Measurements from ENCODE around the gene CTIF. TPM values are rescaled to one million over a fixed set of nuclear protein-coding genes. Genes with fewer than 3 reads are reported as not detected.

Gene CTIF
- total RNA-seq, 6 donors from 2014 or later = 32.1 to 62.4 (median 47.8) TPM

DNA sequence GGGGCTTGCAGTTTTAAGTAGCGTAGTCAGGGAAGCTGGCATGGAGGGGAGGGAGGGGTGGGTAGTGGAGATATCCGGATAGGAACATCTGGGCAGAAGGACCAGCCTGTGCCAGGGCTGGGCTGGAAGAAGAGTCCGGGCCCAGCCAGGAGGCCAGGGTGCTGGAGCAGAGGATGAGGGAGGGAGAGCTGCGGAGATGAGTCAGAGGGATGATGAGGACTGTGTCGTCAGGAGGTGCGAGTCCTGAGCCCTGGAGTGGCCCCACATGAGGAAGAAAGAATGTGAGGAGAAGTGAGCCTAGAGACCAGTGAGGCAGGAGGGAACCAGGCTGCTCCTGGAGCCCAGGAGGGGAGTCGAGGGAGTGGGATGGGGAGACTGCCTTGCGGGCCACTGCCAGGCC is 82.4 kb downstream of the CTIF start:
- WGBS, 2 donors = 89 to 90% methylated on average over 8 of the region's 8 CpGs
- TF ChIP-seq POLR2A (IDR thresholded peaks at IDR 0.05) = no peak
- TF ChIP-seq, protein P1, sequence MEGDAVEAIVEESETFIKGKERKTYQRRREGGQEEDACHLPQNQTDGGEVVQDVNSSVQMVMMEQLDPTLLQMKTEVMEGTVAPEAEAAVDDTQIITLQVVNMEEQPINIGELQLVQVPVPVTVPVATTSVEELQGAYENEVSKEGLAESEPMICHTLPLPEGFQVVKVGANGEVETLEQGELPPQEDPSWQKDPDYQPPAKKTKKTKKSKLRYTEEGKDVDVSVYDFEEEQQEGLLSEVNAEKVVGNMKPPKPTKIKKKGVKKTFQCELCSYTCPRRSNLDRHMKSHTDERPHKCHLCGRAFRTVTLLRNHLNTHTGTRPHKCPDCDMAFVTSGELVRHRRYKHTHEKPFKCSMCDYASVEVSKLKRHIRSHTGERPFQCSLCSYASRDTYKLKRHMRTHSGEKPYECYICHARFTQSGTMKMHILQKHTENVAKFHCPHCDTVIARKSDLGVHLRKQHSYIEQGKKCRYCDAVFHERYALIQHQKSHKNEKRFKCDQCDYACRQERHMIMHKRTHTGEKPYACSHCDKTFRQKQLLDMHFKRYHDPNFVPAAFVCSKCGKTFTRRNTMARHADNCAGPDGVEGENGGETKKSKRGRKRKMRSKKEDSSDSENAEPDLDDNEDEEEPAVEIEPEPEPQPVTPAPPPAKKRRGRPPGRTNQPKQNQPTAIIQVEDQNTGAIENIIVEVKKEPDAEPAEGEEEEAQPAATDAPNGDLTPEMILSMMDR (IDR thresholded peaks at IDR 0.05) = no peak
- no peak for TF ChIP-seq EP300 (IDR thresholded peaks at IDR 0.05)
- TF ChIP-seq POLR2AphosphoS5 (IDR thresholded peaks at IDR 0.05) = no peak
- no peak for ATAC-seq (ENCODE audit: low FRiP score in 2 of 2)
- Histone ChIP-seq H3K4me3 (no peak overlapping the region), H3K27ac (no peak overlapping the region), H3K4me1 (peaks cover 0 to 8% (median 4%) of the 10 kb centered on the region in 4 donors), H3K27me3 (no peaks in the 10 kb centered on the region), H3K9me3 (no peaks in the 10 kb centered on the region), H3K36me3 (peaks cover 0 to 23% (median 3%) of the 10 kb centered on the region in 4 donors)
- DNase-seq = no peak

DNA sequence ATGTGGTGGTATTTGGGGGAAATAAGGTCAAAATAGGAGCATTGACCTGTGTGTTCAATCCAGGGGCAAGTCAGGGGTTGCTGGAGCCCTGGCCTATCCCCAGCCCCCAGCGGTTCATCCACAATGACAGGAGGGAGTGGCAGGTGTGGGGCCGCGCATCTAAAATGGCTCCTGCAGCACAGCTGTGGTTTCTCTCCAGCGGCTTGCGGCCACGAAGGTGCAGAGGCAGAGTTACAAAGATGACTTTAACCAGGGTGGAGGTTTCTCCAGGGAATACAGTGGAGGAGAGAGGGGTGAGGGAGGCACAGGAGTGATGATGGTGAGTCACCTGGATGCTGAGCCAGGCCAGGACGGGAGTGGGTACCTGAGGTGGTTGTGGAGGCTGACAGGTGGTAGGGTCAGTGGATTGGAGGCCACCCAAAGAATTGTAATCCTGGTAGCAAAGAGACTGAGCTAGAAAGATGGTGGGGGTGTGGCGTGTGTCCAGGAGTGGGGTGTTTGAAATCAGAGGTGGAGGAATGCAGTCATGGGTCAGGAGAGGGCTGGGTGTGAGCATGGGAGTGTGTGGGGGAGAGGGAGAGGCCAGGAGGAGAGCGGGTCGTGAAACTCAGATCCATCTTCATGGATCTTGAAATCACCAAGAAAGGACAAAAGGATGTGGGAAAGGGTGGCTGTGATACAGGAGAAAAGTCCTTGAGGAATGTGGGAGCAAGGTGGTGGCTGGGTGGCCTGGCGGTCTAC is 83.2 kb downstream of the CTIF start:
- H3K4me1 ChIP-seq = peaks cover 0 to 4% (median under 1%) of the 10 kb centered on the region in 4 donors
- no peaks in the 10 kb centered on the region for H3K27me3 ChIP-seq
- ATAC-seq (ENCODE audit: low FRiP score in 2 of 2) (peak in 1 of 2 donors; percentile 5), DNase-seq (no peak)
- 82 to 84% methylated on average over 11 of the region's 11 CpGs for WGBS, 2 donors
- H3K27ac ChIP-seq = no peak overlapping the region
- H3K4me3 ChIP-seq = no peak overlapping the region
- no peak for TF ChIP-seq POLR2A (IDR thresholded peaks at IDR 0.05)
- no peak for TF ChIP-seq EP300 (IDR thresholded peaks at IDR 0.05)
- TF ChIP-seq, protein P1 (IDR thresholded peaks at IDR 0.05) = no peak
- H3K36me3 ChIP-seq = peaks cover 0 to 23% (median 3%) of the 10 kb centered on the region in 4 donors
- H3K9me3 ChIP-seq = no peaks in the 10 kb centered on the region

DNA sequence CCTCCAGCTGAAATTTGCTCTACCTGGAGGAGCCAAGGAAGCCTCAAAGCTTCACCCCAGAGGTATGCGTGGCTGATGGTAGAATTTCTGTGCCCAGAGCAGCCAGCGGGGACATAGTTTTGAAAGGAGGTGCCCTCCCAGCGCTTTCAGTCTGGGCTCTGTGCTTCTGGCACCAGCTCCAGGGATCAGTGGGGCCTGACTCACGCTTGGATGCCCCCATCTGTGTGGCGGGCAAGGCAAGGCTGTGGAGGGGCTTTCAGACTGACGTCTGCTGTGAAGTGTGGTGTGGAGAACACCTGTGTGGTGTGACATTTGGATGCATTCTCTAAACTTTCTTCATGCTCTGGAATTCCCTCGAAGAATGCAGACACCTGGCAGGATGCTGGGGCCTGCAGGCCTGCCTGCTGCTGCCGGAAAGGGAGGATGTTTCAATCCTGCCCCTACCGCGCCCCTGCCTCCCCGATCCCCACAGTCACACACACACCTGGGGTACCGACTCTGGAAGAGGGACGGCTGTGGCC is 84.1 kb downstream of the CTIF start:
- Histone ChIP-seq H3K4me1 (peaks cover 0 to 4% (median 0%) of the 10 kb centered on the region in 4 donors), H3K36me3 (peaks cover 0 to 23% (median 3%) of the 10 kb centered on the region in 4 donors), H3K4me3 (no peak overlapping the region), H3K27me3 (no peaks in the 10 kb centered on the region), H3K27ac (peak overlapping the region; percentile 4 to 57 (median 36)), H3K9me3 (no peaks in the 10 kb centered on the region)
- WGBS, 2 donors = 70 to 72% methylated on average over 11 to 12 of the region's 13 CpGs
- TF ChIP-seq POLR2A (IDR thresholded peaks at IDR 0.05) = no peak
- TF ChIP-seq POLR2AphosphoS5 (IDR thresholded peaks at IDR 0.05) = no peak
- no peak for TF ChIP-seq EP300 (IDR thresholded peaks at IDR 0.05)
- TF ChIP-seq, protein P1 (IDR thresholded peaks at IDR 0.05) = no peak
- DNase-seq = no peak
- ATAC-seq (ENCODE audit: low FRiP score in 2 of 2) = peak in 1 of 2 donors; percentile 45

DNA sequence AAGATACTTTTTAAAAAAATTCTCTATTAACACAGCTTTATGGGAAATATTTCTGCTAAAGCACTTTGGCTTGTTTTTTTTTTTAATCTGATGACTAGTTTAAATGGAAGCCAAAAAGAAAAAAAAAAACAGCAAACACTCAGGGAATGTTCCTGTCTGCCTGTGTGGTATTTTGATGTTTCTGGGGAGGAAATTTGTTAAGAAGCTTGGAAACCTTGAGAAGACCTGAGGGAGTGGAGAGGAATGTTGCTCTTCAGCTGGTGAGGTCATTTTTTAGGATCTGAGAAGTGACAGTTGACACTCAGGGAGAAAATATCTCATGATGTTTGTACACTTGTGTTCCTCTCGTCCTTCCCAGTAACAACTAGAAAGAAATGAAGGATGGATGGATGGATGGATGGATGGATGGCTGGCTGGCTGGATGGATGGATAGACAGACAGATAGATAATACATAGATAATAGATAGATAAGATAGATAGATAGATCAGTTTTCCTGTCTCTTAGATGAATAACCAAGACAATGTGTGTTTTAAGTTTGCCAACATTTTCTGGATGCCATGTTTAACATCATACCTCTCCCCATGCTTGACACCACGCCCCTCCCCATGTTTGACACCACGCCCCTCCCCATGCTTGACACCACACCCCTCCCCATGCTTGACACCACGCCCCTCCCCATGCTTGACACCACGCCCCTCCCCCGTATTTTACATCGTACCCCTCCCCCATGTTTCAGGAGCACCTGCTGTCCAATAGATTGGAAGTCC is 84.8 kb downstream of the CTIF start:
- peak in 1 of 2 donors; percentile 75 for ATAC-seq (ENCODE audit: low FRiP score in 2 of 2)
- H3K36me3 ChIP-seq = peaks cover 0 to 23% (median 3%) of the 10 kb centered on the region in 4 donors
- 81 to 85% methylated on average over 7 of the region's 7 CpGs for WGBS, 2 donors
- H3K27me3 ChIP-seq = no peaks in the 10 kb centered on the region
- no peak overlapping the region for H3K4me3 ChIP-seq
- peak overlapping the region in 3 of 4 donors; percentile 24 to 57 (median 49) for H3K27ac ChIP-seq
- TF ChIP-seq, protein P1 (IDR thresholded peaks at IDR 0.05) = no peak
- TF ChIP-seq POLR2A (IDR thresholded peaks at IDR 0.05) (no peak), POLR2AphosphoS5 (IDR thresholded peaks at IDR 0.05) (no peak), EP300 (IDR thresholded peaks at IDR 0.05) (no peak)
- H3K4me1 ChIP-seq = peaks cover 0 to 4% (median 0%) of the 10 kb centered on the region in 4 donors
- DNase-seq = no peak
- no peaks in the 10 kb centered on the region for H3K9me3 ChIP-seq
